GM21619 (cell line): ENCODE data around the gene COG2.
"Not testable (repeated sequence)": the region's sequence is repeated elsewhere in the genome, so short reads cannot be mapped to it uniquely, and the experiment has no call there.

Source experiments
- ATAC-seq: cut with Tn5 transposase; IDR thresholded peaks from one replicate; pipeline ENCODE4 v1.9.1; 2021; ENCODE audit not compliant: unreplicated experiment

The COG2 gene

GRCh38 chr1:230713547-230713914, 71.2 kb downstream of the COG2 start:
- no peak for ATAC-seq

DNA sequence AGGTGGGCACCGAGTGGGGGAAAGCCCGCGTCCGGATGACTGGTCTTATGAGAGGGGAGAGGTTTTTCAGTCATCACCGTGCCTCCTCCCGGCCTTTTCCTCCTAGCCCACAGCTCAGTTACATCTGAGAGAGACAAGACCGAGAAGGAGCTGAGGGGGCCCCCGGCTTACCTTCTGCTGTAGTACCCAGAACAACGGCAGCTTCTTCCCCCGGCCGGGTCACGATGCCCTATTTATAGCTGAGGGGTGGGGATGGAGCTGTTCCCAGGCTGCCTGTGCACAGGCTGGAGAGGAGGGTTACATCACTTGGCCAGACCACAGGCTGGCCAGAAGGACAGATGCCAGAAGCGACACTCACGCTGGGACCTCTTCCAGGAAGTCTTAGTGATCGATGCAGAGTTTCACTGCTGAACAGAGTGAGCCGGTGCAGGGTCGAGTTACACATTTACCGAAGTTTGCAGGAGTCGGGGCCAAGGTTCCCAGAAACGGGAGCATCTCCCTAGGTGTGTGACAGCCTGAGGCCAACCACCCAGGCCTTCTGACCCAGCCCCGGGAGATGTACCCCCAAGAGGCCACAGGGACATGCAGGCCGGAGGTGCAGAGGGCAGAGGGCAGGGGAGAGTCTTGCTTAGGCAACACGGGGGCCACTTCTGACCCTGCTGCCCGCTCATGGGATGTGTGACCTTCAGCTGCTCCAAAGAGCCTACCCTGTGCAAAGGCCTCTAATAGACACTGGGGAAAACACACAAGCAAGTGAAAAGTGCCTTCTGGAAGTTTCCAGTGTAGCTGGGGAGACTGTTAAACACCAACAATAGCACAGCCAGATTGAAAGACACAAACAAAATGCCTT, 71.9 kb downstream of the COG2 start, which contains the start of gene AGT:
Gene AGT, minus strand, starts transcription at position 208 of the 850 bp plus-strand sequence. CDS start 3,299 bp downstream, outside the sequence.
- ATAC-seq = no peak

DNA sequence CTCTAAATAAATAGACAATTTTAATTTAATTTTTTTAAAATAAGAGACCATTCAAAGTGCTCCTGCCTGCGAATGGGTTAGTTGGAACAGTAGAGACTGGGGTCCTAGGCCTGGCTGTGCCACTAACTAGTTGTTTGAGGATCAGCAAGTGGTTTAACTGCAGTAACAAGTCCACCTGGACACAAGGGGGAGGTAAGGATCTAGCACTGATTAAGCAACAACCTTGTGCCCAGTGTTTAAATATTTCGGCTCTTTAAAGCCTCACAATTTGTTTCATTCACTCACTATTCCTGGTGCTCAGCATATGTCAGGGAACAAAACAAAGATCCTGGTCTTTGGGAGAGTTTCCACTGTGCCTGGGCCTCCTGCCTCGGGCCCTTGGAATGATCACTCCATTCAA, 73.2 kb downstream of the COG2 start:
- no peak for ATAC-seq

- ATAC-seq = not testable (repeated sequence)
These were observed 74.2 kb downstream of the COG2 start for GRCh38 chr1:230716453-230716852.

GRCh38 chr1:230717251-230717650, 75.0 kb downstream of the COG2 start:
- ATAC-seq = no peak

- not testable (repeated sequence) for ATAC-seq
These were observed 79.7 kb downstream of the COG2 start for GRCh38 chr1:230721849-230722522.

- no peak for ATAC-seq
These were observed 83.2 kb downstream of the COG2 start for GRCh38 chr1:230725256-230726012.

DNA sequence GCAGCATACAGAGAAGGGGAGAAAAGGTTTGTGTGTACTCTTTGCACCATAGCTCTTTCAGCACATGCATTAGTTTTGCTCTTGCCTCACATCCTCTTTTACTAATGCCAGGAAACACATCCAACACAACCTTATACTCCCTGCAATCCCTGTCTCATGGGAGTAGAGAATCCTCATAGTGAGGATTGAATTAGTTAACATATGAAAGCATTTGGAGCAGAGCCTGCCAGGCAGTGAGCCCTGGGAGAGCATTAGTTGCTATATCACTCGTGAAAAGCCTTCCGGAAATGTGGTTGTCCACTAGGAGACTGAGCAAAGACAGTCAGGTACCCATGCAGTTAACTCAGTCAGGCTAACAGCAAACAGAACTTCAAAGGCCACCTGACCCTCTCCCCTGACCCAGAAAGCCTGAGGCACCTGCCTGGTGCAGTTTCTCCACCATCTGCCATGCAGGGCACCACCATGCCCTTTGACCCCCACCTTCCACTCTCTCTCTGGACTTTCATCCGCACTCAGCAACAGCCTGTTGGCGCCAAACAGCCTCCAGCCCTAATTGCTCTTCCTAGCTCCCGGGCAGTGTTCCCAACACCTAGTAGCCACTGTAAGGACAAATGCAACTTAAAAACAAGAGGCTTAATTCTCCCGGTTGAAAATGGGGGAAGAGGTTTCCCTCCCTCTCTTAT, 86.6 kb downstream of the COG2 start:
- no peak for ATAC-seq

DNA sequence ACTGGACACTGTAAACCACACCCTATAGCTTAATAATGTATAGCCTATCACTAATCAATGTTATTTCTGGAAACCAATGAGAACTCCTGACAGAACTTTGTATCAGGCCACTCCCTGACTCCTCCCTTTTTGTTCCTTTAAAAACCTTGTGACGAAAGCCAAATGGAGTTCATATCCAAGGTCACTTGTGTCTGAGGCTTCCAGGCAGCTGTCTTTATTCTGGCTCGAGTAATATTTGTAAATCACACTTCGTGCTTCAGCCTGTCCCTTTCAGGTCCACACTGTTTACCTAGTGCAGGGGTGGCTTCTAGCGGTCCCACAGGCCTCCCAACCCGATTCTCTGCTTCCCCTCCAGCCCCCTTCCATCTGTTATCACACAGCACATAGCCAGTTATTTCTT, 88.7 kb downstream of the COG2 start:
- ATAC-seq = no peak

- ATAC-seq = no peak
These were observed 93.2 kb downstream of the COG2 start for GRCh38 chr1:230735447-230735846.

DNA sequence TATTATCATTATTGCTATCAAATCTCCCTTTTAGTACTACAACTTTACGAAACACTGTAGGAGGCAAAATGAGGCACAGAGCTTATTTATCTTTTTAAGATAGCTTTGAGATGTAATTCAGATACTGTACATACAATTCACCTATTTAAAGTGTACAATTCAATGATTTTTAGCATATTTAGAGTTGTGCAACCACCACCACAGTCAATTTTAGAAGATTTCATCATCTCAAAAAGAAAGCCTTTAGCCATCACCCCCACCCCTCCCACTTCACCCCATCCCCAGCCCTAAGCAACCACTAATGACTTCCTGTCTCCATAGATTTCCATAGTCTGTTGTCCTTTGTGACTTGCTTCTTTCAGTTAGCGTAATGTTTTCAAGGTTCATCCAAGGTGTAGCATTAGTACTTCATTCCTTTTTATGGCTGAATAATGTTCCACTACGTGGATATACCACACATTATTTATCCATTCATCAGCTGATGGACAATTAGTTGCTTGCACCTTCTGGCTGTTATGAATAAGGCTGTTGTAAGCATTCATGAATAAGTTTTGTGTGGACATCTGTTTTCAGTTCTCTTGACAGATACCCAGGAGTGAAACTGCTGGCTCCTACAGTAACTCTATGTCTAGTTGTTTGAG, 95.5 kb downstream of the COG2 start:
- ATAC-seq = no peak

DNA sequence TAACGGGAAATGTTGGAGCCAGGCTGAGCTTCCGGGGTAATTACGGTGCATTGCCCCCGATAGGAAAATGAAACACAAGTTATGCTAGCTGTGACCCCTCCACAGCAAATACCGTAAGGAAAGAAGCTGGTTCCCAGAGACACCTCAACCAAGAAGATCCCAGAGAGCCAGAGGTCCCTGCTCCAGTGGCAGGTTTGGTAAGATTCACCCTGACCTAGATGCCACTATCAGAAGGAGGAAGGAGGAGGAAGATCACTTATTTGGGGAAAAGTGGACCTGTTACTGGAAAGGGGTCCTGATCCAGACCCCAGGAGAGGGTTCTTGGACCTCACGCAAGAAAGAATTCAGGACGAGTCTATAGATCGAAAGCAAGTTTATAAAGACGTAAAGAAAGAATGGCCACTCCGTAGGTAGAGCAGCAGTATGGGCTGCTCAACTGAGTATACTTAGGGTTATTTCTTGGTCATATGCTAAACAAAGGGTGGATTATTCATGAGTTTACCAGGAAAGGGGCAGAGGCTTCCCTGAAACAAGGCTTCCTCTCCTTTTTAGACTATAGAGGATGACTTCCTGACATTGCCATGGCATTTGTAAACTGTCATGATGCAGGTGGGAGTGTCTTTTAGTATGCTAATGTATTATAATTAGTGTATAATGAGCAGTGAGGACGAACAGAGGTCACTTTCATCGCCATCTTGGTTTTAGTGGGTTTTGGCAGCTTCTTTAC, 97.4 kb downstream of the COG2 start:
- ATAC-seq = no peak
